ENCODE data around the gene STAT6. TPM values are rescaled to one million over a fixed set of nuclear protein-coding genes. Genes with fewer than 3 reads are reported as not detected.

The STAT6 gene
- polyA plus RNA-seq, 1 donor (not counting 4 experiments of a cell fraction or from before 2014, with no cell fraction given), result 113 TPM

DNA sequence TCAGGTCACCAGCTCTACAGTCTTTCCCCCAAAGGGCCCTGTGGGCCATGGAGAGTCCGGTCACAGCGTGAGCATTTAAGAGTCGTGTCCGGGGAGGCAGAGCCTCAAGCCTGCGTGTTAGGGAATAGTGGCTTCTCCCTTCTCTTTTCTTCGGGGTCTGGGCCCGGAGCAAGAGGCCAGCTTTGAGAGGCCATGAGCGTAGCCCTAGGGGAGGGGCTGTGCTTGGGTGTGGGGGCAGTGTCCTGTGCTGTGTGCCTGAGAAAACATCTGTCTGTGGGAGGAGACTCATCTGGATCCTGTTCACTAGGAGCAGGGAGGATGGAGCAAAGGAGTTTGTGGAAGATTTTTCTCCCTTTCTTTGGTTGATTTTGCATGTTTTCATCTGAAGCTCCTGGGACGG is 31.0 kb upstream of the STAT6 start:
- no peaks in the 10 kb centered on the region for H3K4me1 ChIP-seq (ENCODE audit: control insufficient read depth, extremely low read depth, insufficient read depth, low read length)
- DNase-seq (ENCODE audit: low read depth, low spot score) (no peak), FAIRE-seq (no peak)
- TF ChIP-seq CTCF (optimal IDR thresholded peaks at IDR 0.05 in 1 of 3, IDR thresholded peaks at IDR 0.05 in 1 of 3, conservative IDR thresholded peaks at IDR 0.05 in 1 of 3; ENCODE audit: extremely low read depth in 1 of 3, insufficient read depth in 2 of 3, low read length in 3 of 3) (no peak), EZH2 (IDR thresholded peaks at IDR 0.05; ENCODE audit: low read length) (no peak)
- H3K36me3 ChIP-seq (ENCODE audit: control insufficient read depth in 2 of 2, extremely low read depth in 1 of 2, insufficient read depth in 2 of 2, low read length in 2 of 2), result peaks cover 2 to 41% of the 10 kb centered on the region in 2 experiments
- no peaks in the 10 kb centered on the region for H3K27me3 ChIP-seq (ENCODE audit: control insufficient read depth, extremely low read depth, insufficient read depth, low read length)
- no peak overlapping the region for H2AFZ ChIP-seq (ENCODE audit: control insufficient read depth, low read length)
- dilution Hi-C loops (cut with MboI; ENCODE audit: extremely low pct_ligation_motif_present, low sequenced_read_pairs), result no loop called here
- no peaks in the 10 kb centered on the region for H3K9me3 ChIP-seq (ENCODE audit: control insufficient read depth, low read depth, low read length)
- no peaks in the 10 kb centered on the region for H3K9me1 ChIP-seq (ENCODE audit: control insufficient read depth, extremely low read depth, insufficient read depth, low read length)
- no peak overlapping the region for H3K4me3 ChIP-seq (ENCODE audit: control insufficient read depth in 2 of 3, extremely low read depth in 1 of 3, insufficient read depth in 2 of 3, low read depth in 1 of 3, low read length in 3 of 3)
- no peaks in the 10 kb centered on the region for H4K20me1 ChIP-seq (ENCODE audit: control insufficient read depth, extremely low read depth, insufficient read depth, low read length)
- H3K79me2 ChIP-seq (ENCODE audit: control insufficient read depth, insufficient read depth, low read length), result no peaks in the 10 kb centered on the region
- no peak overlapping the region for H3K9ac ChIP-seq (ENCODE audit: control insufficient read depth, extremely low read depth, insufficient read depth, low read length)
- H3K27ac ChIP-seq (ENCODE audit: control insufficient read depth, insufficient read depth, low read length), result no peak overlapping the region
- no peak overlapping the region for H3K4me2 ChIP-seq (ENCODE audit: control insufficient read depth, extremely low read depth, insufficient read depth, low read depth, low read length)

GRCh38 chr12:57141249-57141648 is 30.1 kb upstream of the STAT6 start:
- Histone ChIP-seq H4K20me1 (ENCODE audit: control insufficient read depth, extremely low read depth, insufficient read depth, low read length) (no peaks in the 10 kb centered on the region), H3K27ac (ENCODE audit: control insufficient read depth, insufficient read depth, low read length) (no peak overlapping the region), H3K4me1 (ENCODE audit: control insufficient read depth, extremely low read depth, insufficient read depth, low read length) (no peaks in the 10 kb centered on the region), H3K4me3 (ENCODE audit: control insufficient read depth in 2 of 3, extremely low read depth in 1 of 3, insufficient read depth in 2 of 3, low read depth in 1 of 3, low read length in 3 of 3) (no peak overlapping the region), H3K9me1 (ENCODE audit: control insufficient read depth, extremely low read depth, insufficient read depth, low read length) (no peaks in the 10 kb centered on the region), H3K27me3 (ENCODE audit: control insufficient read depth, extremely low read depth, insufficient read depth, low read length) (no peaks in the 10 kb centered on the region), H3K9me3 (ENCODE audit: control insufficient read depth, low read depth, low read length) (no peaks in the 10 kb centered on the region), H3K79me2 (ENCODE audit: control insufficient read depth, insufficient read depth, low read length) (no peaks in the 10 kb centered on the region), H2AFZ (ENCODE audit: control insufficient read depth, low read length) (no peak overlapping the region), H3K9ac (ENCODE audit: control insufficient read depth, extremely low read depth, insufficient read depth, low read length) (no peak overlapping the region), H3K36me3 (ENCODE audit: control insufficient read depth in 2 of 2, extremely low read depth in 1 of 2, insufficient read depth in 2 of 2, low read length in 2 of 2) (peaks cover 2 to 33% of the 10 kb centered on the region in 2 experiments), H3K4me2 (ENCODE audit: control insufficient read depth, extremely low read depth, insufficient read depth, low read depth, low read length) (no peak overlapping the region)
- DNase-seq (ENCODE audit: low read depth, low spot score), result no peak
- FAIRE-seq, result no peak
- dilution Hi-C loops (cut with MboI; ENCODE audit: extremely low pct_ligation_motif_present, low sequenced_read_pairs), result no loop called here
- TF ChIP-seq CTCF (optimal IDR thresholded peaks at IDR 0.05 in 1 of 3, IDR thresholded peaks at IDR 0.05 in 1 of 3, conservative IDR thresholded peaks at IDR 0.05 in 1 of 3; ENCODE audit: extremely low read depth in 1 of 3, insufficient read depth in 2 of 3, low read length in 3 of 3) (no peak), EZH2 (IDR thresholded peaks at IDR 0.05; ENCODE audit: low read length) (no peak)

Measured in keratinocyte (primary cell).